GM12874 (cell line): ENCODE data around the gene SMAD6.
A peak's percentile ranks its signal among the peaks of the same experiment; 100 is the strongest.

Experiments
- TF ChIP-seq, protein P1 (sequence below): IDR thresholded peaks from 2 replicates; pipeline ENCODE4 v1.5.1; 2011; ENCODE audit warnings: low read depth, mild to moderate bottlenecking, control low read depth, low read length, moderate library complexity; ENCODE audit not compliant: insufficient read depth

SMAD6 gene

DNA sequence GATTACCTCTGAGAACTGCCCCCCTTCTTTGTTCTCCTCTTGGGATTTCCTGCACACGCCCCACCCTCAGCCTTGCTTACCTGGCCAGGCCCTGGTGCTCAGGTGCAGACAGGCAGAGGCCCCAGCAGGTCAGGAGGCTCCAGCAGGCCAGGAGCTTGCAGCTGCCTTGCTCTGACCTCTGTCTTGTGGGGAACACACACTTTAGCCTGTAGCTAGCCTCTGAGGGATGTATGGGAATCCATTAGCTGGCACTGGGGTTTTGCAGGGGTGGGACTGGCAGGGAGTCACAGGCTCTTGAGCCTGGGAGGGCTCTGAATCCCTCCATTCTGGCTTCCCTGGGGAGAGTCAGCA is 2.7 kb downstream of the SMAD6 start:
- TF ChIP-seq, protein P1, sequence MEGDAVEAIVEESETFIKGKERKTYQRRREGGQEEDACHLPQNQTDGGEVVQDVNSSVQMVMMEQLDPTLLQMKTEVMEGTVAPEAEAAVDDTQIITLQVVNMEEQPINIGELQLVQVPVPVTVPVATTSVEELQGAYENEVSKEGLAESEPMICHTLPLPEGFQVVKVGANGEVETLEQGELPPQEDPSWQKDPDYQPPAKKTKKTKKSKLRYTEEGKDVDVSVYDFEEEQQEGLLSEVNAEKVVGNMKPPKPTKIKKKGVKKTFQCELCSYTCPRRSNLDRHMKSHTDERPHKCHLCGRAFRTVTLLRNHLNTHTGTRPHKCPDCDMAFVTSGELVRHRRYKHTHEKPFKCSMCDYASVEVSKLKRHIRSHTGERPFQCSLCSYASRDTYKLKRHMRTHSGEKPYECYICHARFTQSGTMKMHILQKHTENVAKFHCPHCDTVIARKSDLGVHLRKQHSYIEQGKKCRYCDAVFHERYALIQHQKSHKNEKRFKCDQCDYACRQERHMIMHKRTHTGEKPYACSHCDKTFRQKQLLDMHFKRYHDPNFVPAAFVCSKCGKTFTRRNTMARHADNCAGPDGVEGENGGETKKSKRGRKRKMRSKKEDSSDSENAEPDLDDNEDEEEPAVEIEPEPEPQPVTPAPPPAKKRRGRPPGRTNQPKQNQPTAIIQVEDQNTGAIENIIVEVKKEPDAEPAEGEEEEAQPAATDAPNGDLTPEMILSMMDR, result no peak

- TF ChIP-seq, protein P1, result no peak
Measured at GRCh38 chr15:66705277-66706146, 3.5 kb downstream of the SMAD6 start.

DNA sequence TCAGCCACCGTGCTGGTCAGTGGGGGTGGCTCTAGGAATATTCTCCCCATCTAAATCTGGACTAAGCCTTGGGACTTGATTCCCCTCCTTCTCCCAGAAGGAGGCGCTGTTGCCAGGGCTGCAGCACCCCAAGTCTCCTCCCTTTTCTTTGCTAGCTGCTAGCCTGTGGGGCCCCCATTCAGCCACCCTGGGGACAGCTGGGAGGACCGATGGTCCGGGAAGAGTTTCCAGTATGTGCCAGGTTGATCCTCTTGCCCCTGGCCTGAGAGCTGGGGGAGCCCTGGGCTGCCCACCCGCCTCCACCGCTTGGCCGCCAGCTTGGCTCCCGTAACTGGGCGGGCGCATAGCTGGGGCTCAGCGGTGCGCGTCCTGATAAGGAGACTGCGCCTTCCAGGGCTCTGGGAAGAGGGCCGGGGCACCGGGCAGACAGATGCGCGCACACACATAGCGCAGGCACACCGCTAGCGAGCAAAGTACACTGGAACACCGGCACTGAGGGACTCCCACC is 4.2 kb downstream of the SMAD6 start:
- TF ChIP-seq, protein P1, result peak; percentile 36; the same call in 1 of the 2 replicates

DNA sequence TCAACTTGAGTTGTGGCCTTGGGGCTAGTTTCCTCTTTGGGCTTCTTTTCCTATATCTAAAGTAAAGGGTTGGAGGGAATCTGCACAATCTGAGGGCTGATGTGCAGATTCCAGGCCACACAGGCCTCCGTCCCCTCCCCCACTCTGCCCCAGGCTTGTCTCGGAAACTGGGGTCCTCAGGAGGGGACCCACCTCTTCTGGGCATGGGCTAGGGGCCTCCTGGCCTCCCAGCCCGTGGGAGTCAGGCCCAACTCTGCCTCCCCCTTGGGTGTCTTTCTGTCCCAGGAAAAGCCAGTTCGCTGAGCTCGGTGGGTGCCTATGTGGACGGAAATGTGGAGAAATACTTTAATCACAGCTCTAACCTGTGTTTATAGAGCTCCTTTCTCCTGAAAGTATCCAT is 4.8 kb downstream of the SMAD6 start:
- TF ChIP-seq, protein P1, result no peak

DNA sequence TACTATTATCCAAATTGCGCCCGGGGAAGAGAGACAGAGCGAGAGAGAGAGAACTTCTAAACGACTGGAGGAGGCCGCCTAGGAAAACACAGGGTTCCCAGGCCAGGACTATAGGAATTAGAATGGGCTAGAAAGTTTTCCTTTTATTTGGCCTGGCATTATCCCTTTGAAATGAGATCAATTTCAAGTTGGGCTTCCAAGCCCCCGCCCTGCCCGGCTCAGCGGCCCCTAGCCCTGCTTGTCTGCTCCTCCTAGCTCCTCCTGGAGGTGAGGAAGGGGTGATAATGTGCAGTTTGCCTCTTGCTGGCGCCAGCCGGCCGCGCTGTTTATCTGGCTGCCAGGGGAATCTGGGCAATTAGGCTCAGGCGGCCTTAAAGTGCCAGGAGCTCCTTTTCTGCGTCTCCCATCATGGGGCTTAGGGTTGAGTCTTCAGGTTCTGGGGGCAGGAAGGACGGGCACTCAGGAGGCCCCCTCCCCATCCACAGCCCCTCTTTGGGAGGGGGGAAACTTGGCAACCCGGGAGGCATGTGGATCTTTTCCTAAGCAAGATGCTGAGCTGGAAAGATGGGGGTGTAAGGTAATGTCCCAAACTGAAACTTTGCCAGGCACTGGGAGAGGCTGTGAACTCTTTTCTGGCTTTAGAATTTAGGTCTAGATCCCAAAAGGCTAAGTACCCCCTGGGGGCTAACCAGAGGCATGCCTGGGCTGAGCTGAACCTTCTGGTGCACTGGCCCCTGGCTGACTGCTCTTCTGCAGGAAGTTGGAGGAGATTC is 5.5 kb downstream of the SMAD6 start:
- TF ChIP-seq, protein P1, result no peak

DNA sequence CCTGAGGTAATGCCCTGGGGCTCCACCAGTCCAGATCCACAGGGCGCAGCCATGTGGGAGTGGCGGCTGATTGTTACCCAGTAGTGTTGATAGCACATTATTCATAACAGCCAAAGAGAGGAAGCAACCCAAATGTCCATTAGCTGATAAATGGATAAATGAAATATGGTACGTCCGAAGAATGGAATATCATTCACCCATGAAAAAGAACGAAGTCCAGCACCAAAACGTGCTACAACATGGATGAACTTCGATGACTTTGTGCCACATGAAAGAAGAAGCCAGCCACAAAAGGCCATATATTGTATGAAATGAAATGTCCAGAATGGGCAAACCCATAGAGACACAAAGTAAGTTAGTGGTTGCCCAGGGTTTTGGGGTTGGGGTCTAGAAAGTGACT is 6.4 kb downstream of the SMAD6 start:
- TF ChIP-seq, protein P1, result no peak

- TF ChIP-seq, protein P1, result no peak
Measured at GRCh38 chr15:66709884-66710283, 7.8 kb downstream of the SMAD6 start.
